GM12878 (cell line): ENCODE data around the gene KLHL25. TPM values are rescaled to one million over a fixed set of nuclear protein-coding genes. Genes with fewer than 3 reads are reported as not detected.

ENCODE experiments used
- ATAC-seq: fragments of 200-7000 bp; cut with Tn5 transposase; 3 replicates; pipeline ENCODE4 v1.9.1; 2020; ENCODE audit warnings: mild to moderate bottlenecking, moderate library complexity
- BruUV-seq: library from RNA; stranded (reverse); fragments of 400-500 nt; replicated peaks from 2 replicates; lab custom pipeline; 2021; lab: Mats Ljungman, UMichigan
- CTCF ChIA-PET: fragments of 300-600 bp; sonication (Branson Sonifier 250); formaldehyde crosslinking; extraction: SDS; loops from one replicate; lab custom pipeline; 2021; ENCODE audit warnings: inconsistent platforms; lab: Yijun Ruan, JAX
- POLR2A ChIA-PET: fragments of 350-600 bp; formaldehyde crosslinking; extraction: SDS; loops from one replicate; lab custom pipeline; 2021; ENCODE audit warnings: inconsistent platforms; lab: Charles Lee
- RAD21 ChIA-PET: fragments of 300-600 bp; sonication (Branson Sonifier 250); formaldehyde crosslinking; loops from one replicate; lab custom pipeline; 2023; ENCODE audit warnings: antibody characterized with exemption; ENCODE audit not compliant: unreplicated experiment; lab: Charles Lee
- SMC1A ChIA-PET: fragments of 300-600 bp; sonication (Branson Sonifier 250); formaldehyde crosslinking; loops from one replicate; lab custom pipeline; 2023; ENCODE audit not compliant: unreplicated experiment, uncharacterized antibody; lab: Charles Lee
- DNase-seq: peaks from one replicate; pipeline ENCODE4 v3.0.0-alpha.2; 2011; ENCODE audit warnings: low read depth, low spot score
- FAIRE-seq: peaks from 3 replicates; lab custom pipeline; 2011; peaks lifted over from hg19 to GRCh38; lab: Jason Lieb, UNC
- H2AFZ ChIP-seq: 2 replicates; pipeline ENCODE4 v1.6.0; 2011; ENCODE audit warnings: low read depth, low read length, control low read depth; ENCODE audit not compliant: control insufficient read depth
- H3K27ac ChIP-seq: 2 replicates; pipeline ENCODE4 v1.5.1; 2011; ENCODE audit warnings: control low read depth; ENCODE audit not compliant: control insufficient read depth, insufficient read depth
- H3K27me3 ChIP-seq, 2 experiments: replicated peaks in 1 of 2; 2 replicates each; pipeline versions ENCODE4 v1.6.0 to v1.6.1; 2011; ENCODE audit warnings: low read length in 1 of 2; ENCODE audit not compliant: control insufficient read depth in 2 of 2, insufficient read depth in 2 of 2
- H3K36me3 ChIP-seq, 2 experiments: 2 replicates each; pipeline ENCODE4 v1.5.1; 2011; ENCODE audit warnings: low read length in 1 of 2; ENCODE audit not compliant: control insufficient read depth in 2 of 2, insufficient read depth in 2 of 2
- H3K4me1 ChIP-seq: 2 replicates; pipeline ENCODE4 v1.6.1; 2011; ENCODE audit warnings: mild to moderate bottlenecking, low read length, moderate library complexity, mixed read lengths; ENCODE audit not compliant: control insufficient read depth, insufficient read depth
- H3K4me2 ChIP-seq: 2 replicates; pipeline ENCODE4 v1.6.0; 2011; ENCODE audit warnings: control low read depth; ENCODE audit not compliant: control insufficient read depth, insufficient read depth
- H3K4me3 ChIP-seq: fragments of 200-600 bp; sonication (generic); 2 replicates; pipeline ENCODE4 v1.5.1; 2016
- H3K79me2 ChIP-seq: 2 replicates; pipeline ENCODE4 v1.6.0; 2011; ENCODE audit warnings: low read length; ENCODE audit not compliant: control insufficient read depth, insufficient read depth
- H3K9ac ChIP-seq: 2 replicates; pipeline ENCODE4 v1.8.0; 2011; ENCODE audit warnings: low read length, control low read depth, mixed read lengths; ENCODE audit not compliant: control insufficient read depth, insufficient read depth
- H3K9me3 ChIP-seq: replicated peaks from 3 replicates; pipeline ENCODE4 v1.5.1; 2011; ENCODE audit warnings: mild to moderate bottlenecking, low read length; ENCODE audit not compliant: control insufficient read depth, insufficient read depth
- H4K20me1 ChIP-seq: 2 replicates; pipeline ENCODE4 v1.6.0; 2011; ENCODE audit not compliant: control insufficient read depth, insufficient read depth
- FOS ChIP-seq: IDR thresholded peaks from 3 replicates; pipeline ENCODE4 v1.6.1; 2011; ENCODE audit warnings: borderline replicate concordance; ENCODE audit not compliant: insufficient read length; ENCODE audit errors: extremely low read depth
- FOXM1 ChIP-seq: IDR thresholded peaks from 2 replicates; pipeline ENCODE4 v1.6.1; 2012; ENCODE audit warnings: low read depth, mild to moderate bottlenecking, inconsistent platforms, low read length, moderate library complexity
- KLF5 ChIP-seq: fragments of 450-650 bp; IDR thresholded peaks from 2 replicates; pipeline ENCODE4 v1.6.1; 2014; ENCODE audit warnings: mild to moderate bottlenecking; ENCODE audit not compliant: partially characterized antibody
- MLLT1 ChIP-seq: fragments of 450-650 bp; IDR thresholded peaks from 2 replicates; pipeline ENCODE4 v1.6.1; 2016; ENCODE audit warnings: mild to moderate bottlenecking
- NFXL1 ChIP-seq: fragments of 450-650 bp; IDR thresholded peaks from 2 replicates; pipeline ENCODE4 v1.6.1; 2017; ENCODE audit warnings: antibody characterized with exemption, mild to moderate bottlenecking, borderline replicate concordance
- POU2F2 ChIP-seq: IDR thresholded peaks from 3 replicates; pipeline ENCODE4 v1.6.1; 2011; ENCODE audit warnings: low read depth, mild to moderate bottlenecking, low read length, borderline replicate concordance
- TARDBP ChIP-seq: IDR thresholded peaks from 2 replicates; pipeline ENCODE4 v1.6.1; 2016; ENCODE audit warnings: borderline replicate concordance
- TCF7 ChIP-seq: IDR thresholded peaks from 2 replicates; pipeline ENCODE4 v1.6.1; 2014; ENCODE audit warnings: antibody characterized with exemption, borderline replicate concordance
- USF1 ChIP-seq: IDR thresholded peaks from 2 replicates; pipeline ENCODE4 v1.6.1; 2011; ENCODE audit warnings: borderline replicate concordance, low read depth, mild to moderate bottlenecking, moderate library complexity, mixed read lengths, low read length; ENCODE audit not compliant: insufficient read depth; ENCODE audit errors: extremely low read length
- WRNIP1 ChIP-seq: IDR thresholded peaks from 2 replicates; pipeline ENCODE4 v1.6.1; 2011; ENCODE audit warnings: low read depth, low read length, improper control_type of control experiment, borderline replicate concordance
- ZBED1 ChIP-seq: IDR thresholded peaks from 2 replicates; pipeline ENCODE4 v1.6.1; 2016; ENCODE audit warnings: borderline replicate concordance
- WGBS: methylation state at CpG from one replicate; pipeline ENCODE4 v1.1.6; 2016; ENCODE audit warnings: low lambda C conversion rate; ENCODE audit not compliant: insufficient replicate concordance, insufficient coverage; ENCODE audit errors: missing lambda C conversion rate; 5-methylcytosine and 5-hydroxymethylcytosine counted together
- in situ Hi-C: fragments of 300-500 bp; cut with MboI; formaldehyde crosslinking; loops from 9 replicates; pipeline ENCODE4 v1.14.3; 2018; ENCODE audit warnings: mixed read lengths
- intact Hi-C: fragments of 100-400 bp; cut with micrococcal nuclease; formaldehyde crosslinking; loops from one replicate; pipeline ENCODE4 v1.14.2; 2022; ENCODE audit not compliant: unreplicated experiment
- polyA plus RNA-seq, 11 experiments: library from polyadenylated mRNA; depleted of rRNA in 4 of 11; unstranded in 6 of 11; stranded (reverse) in 5 of 11; fragments of >200 nt; fragmentation: Nextera tagmentation in 4 of 11; fragmentation: Illumina TruSeq in 1 of 11; extraction: Ambion mirVana in 4 of 11; extraction: Trizol in 1 of 11; gene quantifications; 1 replicate in 1 of 11; 2 replicates in 10 of 11; pipeline versions ENCODE4 v1.2.1 to v1.2.3, GENCODE V29; 2011 to 2016; ENCODE audit warnings: inconsistent platforms in 2 of 11, missing spikeins in 2 of 11, low read depth in 1 of 11
- total RNA-seq, 4 experiments: library from RNA; depleted of rRNA in 3 of 4; stranded (reverse); fragments of >200 nt in 3 of 4; fragmentation: Illumina TruSeq in 1 of 4; extraction: Trizol in 1 of 4; gene quantifications; 2 replicates each; pipeline versions ENCODE4 v1.2.1 to v1.2.3, GENCODE V29; 2013 to 2021
- TF ChIP-seq, protein P1 (sequence below): IDR thresholded peaks from 2 replicates; pipeline ENCODE4 v1.6.1; 2011; ENCODE audit warnings: borderline replicate concordance, low read depth, mild to moderate bottlenecking, moderate library complexity, low read length; ENCODE audit not compliant: insufficient read depth, poor library complexity, severe bottlenecking
- TF ChIP-seq, protein P2 (sequence below): IDR thresholded peaks from 2 replicates; pipeline ENCODE4 v1.6.1; 2012; ENCODE audit warnings: improper control_type of control experiment, low read depth, low read length; ENCODE audit not compliant: insufficient replicate concordance

KLHL25 gene
- total and polyA plus RNA-seq, 10 of the 15 experiments (the other 5 are each of a cell fraction or from before 2014, with no cell fraction given) = 0.04 to 3.0 (median 2.1) TPM; not detected in 1

- ChIA-PET RAD21 (no interaction called here), SMC1A (no interaction called here), CTCF (interaction anchor here (1.3 kb wide), 1 partner anchor 12 kb away, joined by 4 read pairs; no protein-coding TSS in a partner anchor), POLR2A (no interaction called here)
- intact Hi-C loops (loop anchor here (5.0 kb wide), 1 partner anchor 90 kb away; no protein-coding TSS in a partner anchor), in situ Hi-C loops (no loop called here)
- 57% methylated on average over 8 of the region's 8 CpGs for WGBS
- H3K27ac ChIP-seq = no peak overlapping the region
- no TSS peak for BruUV-seq
- no peaks in the 10 kb centered on the region for H4K20me1 ChIP-seq
- DNase-seq (no peak), ATAC-seq (no peak), FAIRE-seq (no peak)
- H3K4me1 ChIP-seq = no peaks in the 10 kb centered on the region
- H3K79me2 ChIP-seq = no peaks in the 10 kb centered on the region
- H3K4me2 ChIP-seq = no peak overlapping the region
- H3K27me3 ChIP-seq = no peaks in the 10 kb centered on the region
- H3K36me3 ChIP-seq = peaks cover 2 to 3% of the 10 kb centered on the region in 2 experiments; a peak in 3 of 4 replicates
- no peaks in the 10 kb centered on the region for H3K9me3 ChIP-seq
- no peak overlapping the region for H2AFZ ChIP-seq
- no peak overlapping the region for H3K4me3 ChIP-seq
- no peak overlapping the region for H3K9ac ChIP-seq
- TF ChIP-seq ZBED1 (no peak), TCF7 (no peak), FOXM1 (no peak), MLLT1 (no peak), FOS (no peak), TARDBP (no peak), WRNIP1 (no peak), POU2F2 (no peak), USF1 (no peak), NFXL1 (no peak), KLF5 (no peak)
- TF ChIP-seq, protein P1, sequence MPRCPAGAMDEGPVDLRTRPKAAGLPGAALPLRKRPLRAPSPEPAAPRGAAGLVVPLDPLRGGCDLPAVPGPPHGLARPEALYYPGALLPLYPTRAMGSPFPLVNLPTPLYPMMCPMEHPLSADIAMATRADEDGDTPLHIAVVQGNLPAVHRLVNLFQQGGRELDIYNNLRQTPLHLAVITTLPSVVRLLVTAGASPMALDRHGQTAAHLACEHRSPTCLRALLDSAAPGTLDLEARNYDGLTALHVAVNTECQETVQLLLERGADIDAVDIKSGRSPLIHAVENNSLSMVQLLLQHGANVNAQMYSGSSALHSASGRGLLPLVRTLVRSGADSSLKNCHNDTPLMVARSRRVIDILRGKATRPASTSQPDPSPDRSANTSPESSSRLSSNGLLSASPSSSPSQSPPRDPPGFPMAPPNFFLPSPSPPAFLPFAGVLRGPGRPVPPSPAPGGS = no peak
- TF ChIP-seq, protein P2, sequence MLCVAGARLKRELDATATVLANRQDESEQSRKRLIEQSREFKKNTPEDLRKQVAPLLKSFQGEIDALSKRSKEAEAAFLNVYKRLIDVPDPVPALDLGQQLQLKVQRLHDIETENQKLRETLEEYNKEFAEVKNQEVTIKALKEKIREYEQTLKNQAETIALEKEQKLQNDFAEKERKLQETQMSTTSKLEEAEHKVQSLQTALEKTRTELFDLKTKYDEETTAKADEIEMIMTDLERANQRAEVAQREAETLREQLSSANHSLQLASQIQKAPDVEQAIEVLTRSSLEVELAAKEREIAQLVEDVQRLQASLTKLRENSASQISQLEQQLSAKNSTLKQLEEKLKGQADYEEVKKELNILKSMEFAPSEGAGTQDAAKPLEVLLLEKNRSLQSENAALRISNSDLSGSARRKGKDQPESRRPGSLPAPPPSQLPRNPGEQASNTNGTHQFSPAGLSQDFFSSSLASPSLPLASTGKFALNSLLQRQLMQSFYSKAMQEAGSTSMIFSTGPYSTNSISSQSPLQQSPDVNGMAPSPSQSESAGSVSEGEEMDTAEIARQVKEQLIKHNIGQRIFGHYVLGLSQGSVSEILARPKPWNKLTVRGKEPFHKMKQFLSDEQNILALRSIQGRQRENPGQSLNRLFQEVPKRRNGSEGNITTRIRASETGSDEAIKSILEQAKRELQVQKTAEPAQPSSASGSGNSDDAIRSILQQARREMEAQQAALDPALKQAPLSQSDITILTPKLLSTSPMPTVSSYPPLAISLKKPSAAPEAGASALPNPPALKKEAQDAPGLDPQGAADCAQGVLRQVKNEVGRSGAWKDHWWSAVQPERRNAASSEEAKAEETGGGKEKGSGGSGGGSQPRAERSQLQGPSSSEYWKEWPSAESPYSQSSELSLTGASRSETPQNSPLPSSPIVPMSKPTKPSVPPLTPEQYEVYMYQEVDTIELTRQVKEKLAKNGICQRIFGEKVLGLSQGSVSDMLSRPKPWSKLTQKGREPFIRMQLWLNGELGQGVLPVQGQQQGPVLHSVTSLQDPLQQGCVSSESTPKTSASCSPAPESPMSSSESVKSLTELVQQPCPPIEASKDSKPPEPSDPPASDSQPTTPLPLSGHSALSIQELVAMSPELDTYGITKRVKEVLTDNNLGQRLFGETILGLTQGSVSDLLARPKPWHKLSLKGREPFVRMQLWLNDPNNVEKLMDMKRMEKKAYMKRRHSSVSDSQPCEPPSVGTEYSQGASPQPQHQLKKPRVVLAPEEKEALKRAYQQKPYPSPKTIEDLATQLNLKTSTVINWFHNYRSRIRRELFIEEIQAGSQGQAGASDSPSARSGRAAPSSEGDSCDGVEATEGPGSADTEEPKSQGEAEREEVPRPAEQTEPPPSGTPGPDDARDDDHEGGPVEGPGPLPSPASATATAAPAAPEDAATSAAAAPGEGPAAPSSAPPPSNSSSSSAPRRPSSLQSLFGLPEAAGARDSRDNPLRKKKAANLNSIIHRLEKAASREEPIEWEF = no peak
These were observed 42.2 kb downstream of the KLHL25 start for GRCh38 chr15:85752491-85752961.
